Bronchial epithelial cell (primary cell): ENCODE data around the gene MACO1. TPM values are rescaled to one million over a fixed set of nuclear protein-coding genes. Genes with fewer than 3 reads are reported as not detected.

Experiments
- DNase-seq: peaks from one replicate; pipeline ENCODE4 v3.0.0-alpha.2; 2010; ENCODE audit warnings: low read depth
- FAIRE-seq: peaks from 2 replicates; lab custom pipeline; 2011; peaks lifted over from hg19 to GRCh38; lab: Jason Lieb, UNC
- H3K27me3 ChIP-seq: 2 replicates; pipeline ENCODE4 v1.5.1; 2011; ENCODE audit warnings: low read length; ENCODE audit not compliant: control insufficient read depth, insufficient read depth
- H3K36me3 ChIP-seq: 2 replicates; pipeline ENCODE4 v1.5.1; 2011; ENCODE audit warnings: low read length; ENCODE audit not compliant: control insufficient read depth, insufficient read depth
- H3K4me3 ChIP-seq: 2 replicates; pipeline ENCODE4 v1.5.1; 2011; ENCODE audit warnings: mild to moderate bottlenecking, low read depth, low read length, control low read depth
- CTCF ChIP-seq: IDR thresholded peaks from 2 replicates; pipeline ENCODE4 v1.5.1; 2011; ENCODE audit warnings: mild to moderate bottlenecking, moderate library complexity, low read length, control low read depth, inconsistent platforms; ENCODE audit not compliant: insufficient read depth, severe bottlenecking
- total RNA-seq: library from RNA; depleted of rRNA; stranded (reverse); fragments of >200 nt; gene quantifications from 2 replicates; pipeline ENCODE4 v1.2.1, GENCODE V29; 2014

Gene MACO1
- total RNA-seq, 1 donor from 2014 or later, result 17.4 TPM

GRCh38 chr1:25541889-25542658 is 111.4 kb downstream of the MACO1 start:
- no peak for TF ChIP-seq CTCF
- no peak overlapping the region for H3K4me3 ChIP-seq
- DNase-seq (no peak), FAIRE-seq (no peak)
- H3K36me3 ChIP-seq, result no peaks in the 10 kb centered on the region
- no peaks in the 10 kb centered on the region for H3K27me3 ChIP-seq

DNA sequence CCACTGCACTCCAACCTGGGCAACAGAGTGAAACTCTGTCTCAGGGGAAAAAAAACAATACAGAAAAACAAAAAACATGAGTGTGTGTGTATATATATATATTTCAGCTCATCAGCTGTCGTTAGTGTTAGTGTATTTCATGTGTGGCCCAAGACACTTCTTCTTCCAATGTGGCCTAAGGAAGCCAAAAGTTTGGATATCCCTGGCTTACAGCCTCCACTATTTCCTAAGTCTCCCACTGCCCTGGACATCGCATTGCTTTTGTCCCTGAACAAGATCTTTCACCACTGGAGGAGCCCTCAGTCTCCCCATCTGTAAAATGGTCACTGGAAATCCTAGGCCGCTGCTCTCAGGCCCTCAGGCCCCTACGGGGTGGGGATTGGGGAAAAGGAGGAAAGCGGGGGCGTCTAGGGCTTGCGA is 112.3 kb downstream of the MACO1 start:
- FAIRE-seq (no peak), DNase-seq (no peak)
- H3K27me3 ChIP-seq, result no peaks in the 10 kb centered on the region
- TF ChIP-seq CTCF, result no peak
- H3K36me3 ChIP-seq, result peaks cover 2% of the 10 kb centered on the region
- H3K4me3 ChIP-seq, result no peak overlapping the region

- DNase-seq (peak; percentile 36), FAIRE-seq (no peak)
- TF ChIP-seq CTCF, result no peak
Observed at GRCh38 chr1:25543425-25544242, 112.9 kb downstream of the MACO1 start, which contains the start of gene LDLRAP1. Gene LDLRAP1 (plus strand): TSS chr1:25543606. CDS start chr1:25543699, 93 bp downstream.

GRCh38 chr1:25544243-25544764 is 113.6 kb downstream of the MACO1 start:
- no peak for DNase-seq
- peaks cover 2% of the 10 kb centered on the region for H3K36me3 ChIP-seq
- no peak for TF ChIP-seq CTCF
- H3K27me3 ChIP-seq, result no peaks in the 10 kb centered on the region
- H3K4me3 ChIP-seq, result peak overlapping the region; percentile 87
- no peak for FAIRE-seq

More at GRCh38 chr1:25543425-25544242, 112.9 kb downstream of the MACO1 start, which contains the start of gene LDLRAP1:
- Histone ChIP-seq H3K36me3 (peaks cover 2% of the 10 kb centered on the region), H3K27me3 (no peaks in the 10 kb centered on the region), H3K4me3 (peak within 1 kb of the TSS; percentile 87)

- DNase-seq (no peak), FAIRE-seq (no peak)
- H3K36me3 ChIP-seq, result peaks cover 2% of the 10 kb centered on the region
- H3K27me3 ChIP-seq, result no peaks in the 10 kb centered on the region
- H3K4me3 ChIP-seq, result peak overlapping the region; percentile 87
- TF ChIP-seq CTCF, result no peak
Observed at GRCh38 chr1:25544819-25545218, 114.1 kb downstream of the MACO1 start.
